Measurements from ENCODE around the gene ADAMTSL1. TPM values are rescaled to one million over a fixed set of nuclear protein-coding genes. Genes with fewer than 3 reads are reported as not detected.

The ADAMTSL1 gene
- total and polyA plus RNA-seq, 2 of the 8 experiments (the other 6 are each of a cell fraction or from before 2014, with no cell fraction given) = 0.84 to 1.1 TPM

- Histone ChIP-seq H3K4me2 (ENCODE audit: insufficient read depth in 1 of 2, low read depth in 2 of 2, low read length in 2 of 2) (no peak overlapping the region), H2BK20ac (ENCODE audit: low read length) (no peak overlapping the region), H3K23me2 (ENCODE audit: low read depth, low read length) (no peaks in the 10 kb centered on the region), H3K4me1 (replicated peaks in 1 of 4; ENCODE audit: control insufficient read depth in 3 of 4, insufficient read depth in 4 of 4, low read length in 3 of 4) (no peaks in the 10 kb centered on the region), H3K9me3 (ENCODE audit: insufficient read depth in 2 of 2, low read depth in 1 of 2, low read length in 1 of 2) (no peaks in the 10 kb centered on the region), H3K27me3 (replicated peaks in 1 of 4; ENCODE audit: control insufficient read depth in 3 of 4, extremely low read depth in 1 of 4, insufficient read depth in 3 of 4, low read length in 3 of 4) (no peaks in the 10 kb centered on the region), H3K14ac (ENCODE audit: insufficient read length) (no peak overlapping the region), H3K27ac (ENCODE audit: low read depth, low read length) (no peak overlapping the region), H3K4me3 (ENCODE audit: extremely low read depth in 1 of 4, insufficient read depth in 2 of 4, low read depth in 3 of 4, low read length in 4 of 4) (no peak overlapping the region), H2BK5ac (ENCODE audit: low read depth, low read length) (no peak overlapping the region), H3K56ac (replicated peaks; ENCODE audit: insufficient read length, low read depth, low read length) (no peak overlapping the region), H3K18ac (ENCODE audit: extremely low read depth, low read length) (no peak overlapping the region), H3K23ac (ENCODE audit: insufficient read length) (no peak overlapping the region), H2BK15ac (ENCODE audit: low read length) (no peak overlapping the region), H4K91ac (replicated peaks; ENCODE audit: insufficient read length, low read length) (no peak overlapping the region), H4K5ac (ENCODE audit: insufficient read length, low read depth, low read length) (no peak overlapping the region), H2AFZ (ENCODE audit: low read length) (no peak overlapping the region), H2BK120ac (replicated peaks; ENCODE audit: low read depth, low read length) (no peak overlapping the region), H3K79me2 (ENCODE audit: control insufficient read depth in 1 of 2, insufficient read depth in 2 of 2, low read length in 2 of 2) (no peaks in the 10 kb centered on the region), H3K9ac (replicated peaks in 1 of 4; ENCODE audit: extremely low read depth in 1 of 4, low read depth in 3 of 4, low read length in 3 of 4) (no peak overlapping the region), H3K79me1 (ENCODE audit: low read depth, low read length) (no peaks in the 10 kb centered on the region), H3K36me3 (ENCODE audit: control insufficient read depth in 2 of 4, insufficient read depth in 4 of 4, low read length in 3 of 4) (no peaks in the 10 kb centered on the region), H3K4ac (replicated peaks; ENCODE audit: insufficient read length, low read depth, low read length) (no peak overlapping the region), H4K20me1 (replicated peaks in 1 of 2; ENCODE audit: control insufficient read depth in 1 of 2, insufficient read depth in 2 of 2, low read length in 2 of 2) (no peaks in the 10 kb centered on the region), H4K8ac (ENCODE audit: extremely low read depth, insufficient read depth, low read length) (no peak overlapping the region), H2BK12ac (ENCODE audit: low read depth, low read length) (no peak overlapping the region), H2AK5ac (ENCODE audit: low read depth, low read length) (no peak overlapping the region)
- ChIA-PET CTCF (ENCODE audit: partially characterized antibody) (no interaction called here), POLR2A (ENCODE audit: partially characterized antibody) (no interaction called here)
- no peak for DNase-seq (ENCODE audit: low read depth in 1 of 2, low spot score in 2 of 2)
- FAIRE-seq = no peak
- TF ChIP-seq SIRT6 (IDR thresholded peaks at IDR 0.05; ENCODE audit: low read length) (no peak), CHD1 (IDR thresholded peaks at IDR 0.05; ENCODE audit: low read depth, low read length) (no peak)
Measured at GRCh38 chr9:18516514-18516913, 42.6 kb downstream of the ADAMTSL1 start.

Data from H1 (cell line).